Measurements from ENCODE around the gene COL13A1.

The COL13A1 gene

DNA sequence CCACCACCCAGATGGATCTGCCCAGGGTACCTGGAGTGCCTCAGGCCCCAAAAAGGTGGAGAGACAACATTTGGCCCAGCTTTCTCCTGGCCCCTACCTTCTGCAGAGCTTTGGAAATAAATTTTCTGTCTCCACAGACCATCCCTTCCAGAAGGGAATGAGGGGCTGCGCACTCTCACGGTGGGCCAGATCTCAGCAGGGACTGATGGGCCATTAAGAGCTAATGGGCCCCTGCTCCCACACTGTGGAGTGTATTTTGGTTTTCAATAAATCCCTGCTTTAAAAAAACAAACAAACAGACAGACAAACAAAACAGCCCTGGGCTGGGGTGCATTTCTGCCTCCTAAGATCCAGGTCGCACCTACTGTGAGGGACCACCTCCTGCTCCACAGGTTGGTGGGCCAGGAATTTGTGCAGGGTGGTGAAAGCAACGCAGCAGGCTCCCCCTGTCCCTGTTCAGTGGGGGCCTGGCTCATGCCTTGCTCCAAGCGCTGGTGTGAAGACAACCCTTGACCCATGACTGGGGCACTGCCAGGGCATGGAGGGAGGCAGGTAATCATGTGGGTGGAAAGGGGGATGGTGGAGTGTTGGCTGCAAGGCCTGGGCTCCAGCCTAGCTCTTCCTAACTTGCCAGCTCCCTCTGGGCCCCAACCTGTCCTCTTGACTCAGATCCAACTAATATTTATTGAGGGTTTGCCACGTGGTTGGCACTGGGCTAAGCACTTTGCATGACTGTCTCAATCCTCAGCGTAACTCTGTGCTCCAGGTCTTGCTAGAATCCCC, 88.5 kb downstream of the COL13A1 start:
- Histone ChIP-seq H3K27ac (no peak overlapping the region), H3K27me3 (ENCODE audit: control insufficient read depth, insufficient read depth, low read length) (no peaks in the 10 kb centered on the region), H3K9me3 (ENCODE audit: control insufficient read depth, low read length) (no peaks in the 10 kb centered on the region), H3K36me3 (ENCODE audit: control insufficient read depth, insufficient read depth, low read length) (no peaks in the 10 kb centered on the region), H2AFZ (no peak overlapping the region), H3K9ac (no peak overlapping the region), H3K4me1 (peaks cover 9% of the 10 kb centered on the region), H3K4me2 (ENCODE audit: low read length) (no peak overlapping the region), H3K79me2 (no peaks in the 10 kb centered on the region), H3K4me3 (ENCODE audit: low read depth, low read length) (no peak overlapping the region)
- TF ChIP-seq, protein P1, sequence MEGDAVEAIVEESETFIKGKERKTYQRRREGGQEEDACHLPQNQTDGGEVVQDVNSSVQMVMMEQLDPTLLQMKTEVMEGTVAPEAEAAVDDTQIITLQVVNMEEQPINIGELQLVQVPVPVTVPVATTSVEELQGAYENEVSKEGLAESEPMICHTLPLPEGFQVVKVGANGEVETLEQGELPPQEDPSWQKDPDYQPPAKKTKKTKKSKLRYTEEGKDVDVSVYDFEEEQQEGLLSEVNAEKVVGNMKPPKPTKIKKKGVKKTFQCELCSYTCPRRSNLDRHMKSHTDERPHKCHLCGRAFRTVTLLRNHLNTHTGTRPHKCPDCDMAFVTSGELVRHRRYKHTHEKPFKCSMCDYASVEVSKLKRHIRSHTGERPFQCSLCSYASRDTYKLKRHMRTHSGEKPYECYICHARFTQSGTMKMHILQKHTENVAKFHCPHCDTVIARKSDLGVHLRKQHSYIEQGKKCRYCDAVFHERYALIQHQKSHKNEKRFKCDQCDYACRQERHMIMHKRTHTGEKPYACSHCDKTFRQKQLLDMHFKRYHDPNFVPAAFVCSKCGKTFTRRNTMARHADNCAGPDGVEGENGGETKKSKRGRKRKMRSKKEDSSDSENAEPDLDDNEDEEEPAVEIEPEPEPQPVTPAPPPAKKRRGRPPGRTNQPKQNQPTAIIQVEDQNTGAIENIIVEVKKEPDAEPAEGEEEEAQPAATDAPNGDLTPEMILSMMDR (IDR thresholded peaks at IDR 0.05) = no peak

DNA sequence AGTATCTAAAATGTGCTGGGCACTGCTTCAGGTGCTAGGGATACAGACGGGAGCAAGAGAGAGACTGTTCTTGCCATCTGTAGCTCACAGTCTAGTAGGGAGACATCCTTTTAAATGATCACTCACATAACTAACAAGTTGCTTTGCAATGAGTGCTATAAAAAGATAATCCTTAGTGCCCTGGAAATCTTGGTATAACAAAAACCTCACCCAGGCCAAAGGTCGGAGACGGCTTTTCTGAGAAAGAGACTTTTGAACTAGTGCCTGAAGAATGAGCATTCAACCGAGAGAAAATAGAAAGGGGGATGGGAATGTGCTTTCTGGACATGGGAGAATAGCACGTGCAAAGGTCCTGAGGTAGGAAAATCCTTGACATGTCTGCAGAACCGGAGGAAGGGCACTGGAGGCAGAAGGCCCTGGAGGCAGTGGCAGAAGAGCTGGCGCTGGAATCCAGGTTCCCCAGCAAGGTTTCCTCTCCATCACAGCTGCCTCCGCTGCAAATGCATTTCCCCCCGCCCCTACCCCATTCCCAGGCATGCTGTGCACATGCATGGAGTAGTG, 89.4 kb downstream of the COL13A1 start:
- no peaks in the 10 kb centered on the region for H3K79me2 ChIP-seq
- H3K4me2 ChIP-seq (ENCODE audit: low read length) = no peak overlapping the region
- H3K36me3 ChIP-seq (ENCODE audit: control insufficient read depth, insufficient read depth, low read length) = no peaks in the 10 kb centered on the region
- TF ChIP-seq, protein P1 (IDR thresholded peaks at IDR 0.05) = no peak
- no peak overlapping the region for H3K4me3 ChIP-seq (ENCODE audit: low read depth, low read length)
- no peaks in the 10 kb centered on the region for H3K27me3 ChIP-seq (ENCODE audit: control insufficient read depth, insufficient read depth, low read length)
- no peak overlapping the region for H3K9ac ChIP-seq
- peaks cover 9% of the 10 kb centered on the region for H3K4me1 ChIP-seq
- no peak overlapping the region for H2AFZ ChIP-seq
- H3K9me3 ChIP-seq (ENCODE audit: control insufficient read depth, low read length) = no peaks in the 10 kb centered on the region
- no peak overlapping the region for H3K27ac ChIP-seq

DNA sequence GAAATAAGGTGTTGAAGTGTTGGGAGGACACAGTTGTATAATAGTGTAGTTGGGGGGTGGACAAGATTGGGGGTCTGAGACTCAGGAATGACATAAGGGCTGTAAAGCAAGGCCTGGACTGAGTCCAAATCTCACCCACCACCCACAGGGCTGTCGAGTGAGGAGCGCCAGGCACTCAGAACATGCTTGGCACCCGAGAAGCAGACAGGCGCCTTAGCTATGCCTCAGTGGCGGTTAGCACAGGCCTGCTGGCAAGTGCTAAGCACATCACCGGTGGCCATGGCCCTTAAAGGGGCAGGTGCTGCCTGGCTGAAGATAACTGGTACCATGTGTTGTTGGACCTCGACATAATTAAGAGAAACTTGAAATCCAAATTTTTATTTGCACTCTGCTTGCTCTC, 90.7 kb downstream of the COL13A1 start:
- TF ChIP-seq, protein P1 (IDR thresholded peaks at IDR 0.05) = no peak
- no peaks in the 10 kb centered on the region for H3K9me3 ChIP-seq (ENCODE audit: control insufficient read depth, low read length)
- H3K79me2 ChIP-seq = no peaks in the 10 kb centered on the region
- H3K4me3 ChIP-seq (ENCODE audit: low read depth, low read length) = no peak overlapping the region
- peaks cover 9% of the 10 kb centered on the region for H3K4me1 ChIP-seq
- no peak overlapping the region for H2AFZ ChIP-seq
- H3K27ac ChIP-seq = no peak overlapping the region
- no peaks in the 10 kb centered on the region for H3K27me3 ChIP-seq (ENCODE audit: control insufficient read depth, insufficient read depth, low read length)
- no peak overlapping the region for H3K4me2 ChIP-seq (ENCODE audit: low read length)
- no peaks in the 10 kb centered on the region for H3K36me3 ChIP-seq (ENCODE audit: control insufficient read depth, insufficient read depth, low read length)
- H3K9ac ChIP-seq = no peak overlapping the region

DNA sequence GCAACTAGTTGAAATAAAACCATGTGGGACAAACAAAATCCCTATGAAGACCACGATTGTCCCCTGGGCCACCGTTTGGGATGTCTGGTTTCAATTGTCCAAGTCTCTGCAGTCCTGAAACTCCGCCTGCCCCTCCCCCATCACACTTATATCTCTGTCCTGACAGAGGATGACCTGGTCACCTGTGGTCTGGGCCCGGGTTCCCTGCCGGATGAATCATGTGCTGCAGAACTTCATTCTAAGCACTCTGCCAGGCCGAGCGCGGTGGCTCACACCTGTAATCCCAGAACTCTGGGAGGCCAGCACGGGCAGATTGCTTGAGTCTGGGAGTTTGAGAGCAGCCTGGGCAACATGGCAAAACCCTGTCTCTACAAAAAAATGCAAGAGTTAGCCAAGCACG, 91.1 kb downstream of the COL13A1 start:
- TF ChIP-seq, protein P1 (IDR thresholded peaks at IDR 0.05) = no peak

More for the DNA sequence above, 91.1 kb downstream of the COL13A1 start:
- no peaks in the 10 kb centered on the region for H3K36me3 ChIP-seq (ENCODE audit: control insufficient read depth, insufficient read depth, low read length)
- H3K4me3 ChIP-seq (ENCODE audit: low read depth, low read length) = no peak overlapping the region
- H2AFZ ChIP-seq = no peak overlapping the region
- no peaks in the 10 kb centered on the region for H3K27me3 ChIP-seq (ENCODE audit: control insufficient read depth, insufficient read depth, low read length)
- H3K4me1 ChIP-seq = peaks cover 9% of the 10 kb centered on the region
- no peak overlapping the region for H3K4me2 ChIP-seq (ENCODE audit: low read length)
- no peak overlapping the region for H3K9ac ChIP-seq
- no peak overlapping the region for H3K27ac ChIP-seq
- H3K9me3 ChIP-seq (ENCODE audit: control insufficient read depth, low read length) = no peaks in the 10 kb centered on the region
- H3K79me2 ChIP-seq = no peaks in the 10 kb centered on the region
